ENCODE results near the gene FNDC3B. TPM values are rescaled to one million over a fixed set of nuclear protein-coding genes. Genes with fewer than 3 reads are reported as not detected.

The FNDC3B gene
- total RNA-seq, 1 experiment from 2014 or later = 149 TPM

DNA sequence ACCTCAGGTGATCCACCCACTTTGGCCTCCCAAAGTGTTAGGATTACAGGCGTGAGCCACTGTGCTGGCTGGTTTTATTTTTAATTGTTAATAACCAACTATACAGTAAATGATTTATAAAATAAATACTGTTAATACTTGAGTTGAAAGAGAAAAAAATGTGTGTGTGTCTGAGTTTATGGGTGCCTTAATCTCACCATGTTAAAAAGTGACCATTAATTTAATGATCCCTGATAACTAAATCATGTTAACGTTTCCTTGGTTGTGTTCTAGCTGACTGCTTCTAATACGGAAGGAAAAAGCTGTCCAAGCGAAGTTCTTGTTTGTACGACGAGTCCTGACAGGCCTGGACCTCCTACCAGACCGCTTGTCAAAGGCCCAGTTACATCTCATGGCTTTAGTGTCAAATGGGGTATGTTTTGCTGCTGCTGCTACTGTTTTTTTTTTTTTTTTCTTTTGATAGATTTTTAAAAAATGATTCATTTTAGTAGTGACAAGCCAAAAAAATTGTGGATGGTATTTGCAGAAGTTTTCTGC is 295.4 kb downstream of the FNDC3B start:
- intact Hi-C loops (cut with micrococcal nuclease) = loop anchor here (5.0 to 10.0 kb wide), 2 partner anchors 190 to 292 kb away; no protein-coding TSS in a partner anchor
- DNase-seq (ENCODE audit: unreplicated experiment) = peak; percentile 53
- no peak overlapping the region for H3K4me3 Mint-ChIP-seq (ENCODE audit: unreplicated experiment)
- no peak overlapping the region for H3K27ac Mint-ChIP-seq (ENCODE audit: low read depth, unreplicated experiment)
- H3K36me3 Mint-ChIP-seq (ENCODE audit: insufficient read depth, unreplicated experiment) = peaks cover 85% of the 10 kb centered on the region
- no peaks in the 10 kb centered on the region for H3K4me1 Mint-ChIP-seq (ENCODE audit: insufficient read depth, unreplicated experiment)
- ChIA-PET CTCF (interaction anchor here (0.6 to 3.0 kb wide), 6 partner anchors 16 to 484 kb away, joined by 3 to 26 read pairs (median 3); no protein-coding TSS in a partner anchor), POLR2A (interaction anchor here (0.6 kb wide), 1 partner anchor 294 kb away, joined by 3 read pairs; no protein-coding TSS in a partner anchor)
- TF ChIP-seq, protein P1, sequence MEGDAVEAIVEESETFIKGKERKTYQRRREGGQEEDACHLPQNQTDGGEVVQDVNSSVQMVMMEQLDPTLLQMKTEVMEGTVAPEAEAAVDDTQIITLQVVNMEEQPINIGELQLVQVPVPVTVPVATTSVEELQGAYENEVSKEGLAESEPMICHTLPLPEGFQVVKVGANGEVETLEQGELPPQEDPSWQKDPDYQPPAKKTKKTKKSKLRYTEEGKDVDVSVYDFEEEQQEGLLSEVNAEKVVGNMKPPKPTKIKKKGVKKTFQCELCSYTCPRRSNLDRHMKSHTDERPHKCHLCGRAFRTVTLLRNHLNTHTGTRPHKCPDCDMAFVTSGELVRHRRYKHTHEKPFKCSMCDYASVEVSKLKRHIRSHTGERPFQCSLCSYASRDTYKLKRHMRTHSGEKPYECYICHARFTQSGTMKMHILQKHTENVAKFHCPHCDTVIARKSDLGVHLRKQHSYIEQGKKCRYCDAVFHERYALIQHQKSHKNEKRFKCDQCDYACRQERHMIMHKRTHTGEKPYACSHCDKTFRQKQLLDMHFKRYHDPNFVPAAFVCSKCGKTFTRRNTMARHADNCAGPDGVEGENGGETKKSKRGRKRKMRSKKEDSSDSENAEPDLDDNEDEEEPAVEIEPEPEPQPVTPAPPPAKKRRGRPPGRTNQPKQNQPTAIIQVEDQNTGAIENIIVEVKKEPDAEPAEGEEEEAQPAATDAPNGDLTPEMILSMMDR (IDR thresholded peaks at IDR 0.05; ENCODE audit: unreplicated experiment) = no peak
- H3K27me3 Mint-ChIP-seq (ENCODE audit: insufficient read depth, unreplicated experiment) = no peaks in the 10 kb centered on the region
- no TSS peak for BruUV-seq (replicated peaks)
- H3K9me3 Mint-ChIP-seq (ENCODE audit: unreplicated experiment) = no peaks in the 10 kb centered on the region

DNA sequence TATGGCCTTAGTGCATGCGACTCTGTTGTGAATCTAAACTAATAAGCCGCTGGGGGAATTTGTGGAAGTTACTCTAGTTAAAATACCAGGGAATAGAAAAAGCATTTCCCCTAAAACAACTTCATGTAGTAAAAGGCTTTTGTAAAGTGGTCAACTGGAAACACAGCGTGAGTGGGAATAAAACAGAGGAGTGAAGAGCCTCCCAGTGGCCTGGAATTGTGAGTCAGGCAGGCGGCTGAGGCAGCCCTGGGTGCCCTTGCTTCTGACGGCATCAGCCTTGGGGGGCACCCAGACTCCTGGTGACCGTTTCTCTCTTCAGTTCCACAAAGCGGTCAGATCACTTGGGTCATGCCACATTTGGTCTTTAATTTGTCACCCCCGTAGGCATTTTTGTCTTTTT is 300.5 kb downstream of the FNDC3B start:
- TF ChIP-seq, protein P1 (IDR thresholded peaks at IDR 0.05; ENCODE audit: unreplicated experiment) = no peak
- Mint-ChIP-seq H3K9me3 (ENCODE audit: unreplicated experiment) (no peaks in the 10 kb centered on the region), H3K27ac (ENCODE audit: low read depth, unreplicated experiment) (no peak overlapping the region), H3K4me3 (ENCODE audit: unreplicated experiment) (no peak overlapping the region), H3K4me1 (ENCODE audit: insufficient read depth, unreplicated experiment) (no peaks in the 10 kb centered on the region), H3K27me3 (ENCODE audit: insufficient read depth, unreplicated experiment) (no peaks in the 10 kb centered on the region), H3K36me3 (ENCODE audit: insufficient read depth, unreplicated experiment) (peaks cover 86% of the 10 kb centered on the region)
- no peak for DNase-seq (ENCODE audit: unreplicated experiment)
- ChIA-PET POLR2A (no interaction called here), CTCF (interaction anchor here (1.0 to 4.4 kb wide), 13 partner anchors 8 to 688 kb away, joined by 3 to 51 read pairs (median 4); no protein-coding TSS in a partner anchor)
- intact Hi-C loops (cut with micrococcal nuclease) = loop anchor here (10.0 kb wide), 1 partner anchor 195 kb away; no protein-coding TSS in a partner anchor
- BruUV-seq (replicated peaks) = no TSS peak

DNA sequence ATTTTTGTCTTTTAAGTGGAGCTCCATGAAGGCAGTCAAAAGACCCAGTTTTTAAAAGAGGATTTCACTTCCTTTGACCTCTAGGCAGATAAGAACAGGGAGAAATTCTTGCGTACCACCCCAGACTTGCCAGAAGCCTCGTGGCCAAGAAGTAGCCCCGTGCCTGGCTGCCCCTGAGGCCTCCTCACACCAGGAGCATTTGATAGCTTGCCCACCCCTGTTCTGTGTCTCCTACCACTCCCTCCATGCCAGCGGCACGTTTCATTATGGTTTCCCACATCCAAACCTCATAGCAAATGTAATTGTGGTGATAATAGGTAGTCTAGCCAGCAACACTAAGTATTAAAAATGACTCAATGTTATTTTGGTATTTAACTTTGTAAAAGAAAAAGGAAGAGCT is 301.2 kb downstream of the FNDC3B start:
- TF ChIP-seq, protein P1 (IDR thresholded peaks at IDR 0.05; ENCODE audit: unreplicated experiment) = no peak
- Mint-ChIP-seq H3K9me3 (ENCODE audit: unreplicated experiment) (no peaks in the 10 kb centered on the region), H3K4me1 (ENCODE audit: insufficient read depth, unreplicated experiment) (no peaks in the 10 kb centered on the region), H3K27ac (ENCODE audit: low read depth, unreplicated experiment) (no peak overlapping the region), H3K4me3 (ENCODE audit: unreplicated experiment) (no peak overlapping the region), H3K27me3 (ENCODE audit: insufficient read depth, unreplicated experiment) (no peaks in the 10 kb centered on the region), H3K36me3 (ENCODE audit: insufficient read depth, unreplicated experiment) (peaks cover 89% of the 10 kb centered on the region)
- DNase-seq (ENCODE audit: unreplicated experiment) = no peak
- CTCF ChIA-PET = interaction anchor here (0.5 to 4.4 kb wide), 29 partner anchors 9 to 689 kb away, joined by 3 to 51 read pairs (median 4); no protein-coding TSS in a partner anchor
- intact Hi-C loops (cut with micrococcal nuclease) = no loop called here
- POLR2A ChIA-PET = interaction anchor here (1.7 kb wide), 1 partner anchor 10 kb away, joined by 8 read pairs; no protein-coding TSS in a partner anchor
- no TSS peak for BruUV-seq (replicated peaks)

DNA sequence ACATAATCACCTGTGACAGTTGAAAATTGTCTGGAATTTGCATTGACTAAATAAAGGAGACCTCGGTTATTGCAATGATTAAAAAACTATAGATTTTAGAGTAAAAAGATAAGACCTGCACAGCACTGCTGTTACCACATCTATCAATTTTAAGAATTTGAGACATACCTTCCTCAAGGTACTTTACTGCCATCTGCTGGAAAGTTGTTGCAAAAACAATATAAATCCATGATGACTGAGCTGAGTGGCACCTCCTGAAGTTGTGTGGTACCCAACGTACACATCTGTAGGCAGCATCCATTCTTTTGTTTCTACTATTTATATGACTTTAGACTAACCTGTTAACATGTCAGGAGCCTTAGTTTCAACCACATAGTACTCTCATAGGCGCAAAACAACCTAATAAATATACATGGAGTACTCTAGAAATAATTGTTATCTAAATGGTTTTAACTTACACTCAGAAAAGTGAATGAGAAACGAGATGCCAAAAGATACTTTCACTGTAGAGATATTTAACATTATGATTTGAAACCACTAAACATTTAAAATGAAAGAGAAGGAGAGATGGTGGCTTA is 302.2 kb downstream of the FNDC3B start:
- BruUV-seq (replicated peaks) = no TSS peak
- Mint-ChIP-seq H3K4me3 (ENCODE audit: unreplicated experiment) (no peak overlapping the region), H3K4me1 (ENCODE audit: insufficient read depth, unreplicated experiment) (no peaks in the 10 kb centered on the region), H3K27me3 (ENCODE audit: insufficient read depth, unreplicated experiment) (no peaks in the 10 kb centered on the region), H3K9me3 (ENCODE audit: unreplicated experiment) (no peaks in the 10 kb centered on the region), H3K36me3 (ENCODE audit: insufficient read depth, unreplicated experiment) (peaks cover 96% of the 10 kb centered on the region), H3K27ac (ENCODE audit: low read depth, unreplicated experiment) (no peak overlapping the region)
- ChIA-PET POLR2A (interaction anchor here (0.6 to 1.7 kb wide), 4 partner anchors 9 to 476 kb away, joined by 3 to 8 read pairs (median 3); no protein-coding TSS in a partner anchor), CTCF (interaction anchor here (0.5 to 4.4 kb wide), 36 partner anchors 10 to 1429 kb away, joined by 3 to 51 read pairs (median 4); no protein-coding TSS in a partner anchor)
- peak; percentile 67 for DNase-seq (ENCODE audit: unreplicated experiment)
- TF ChIP-seq, protein P1 (IDR thresholded peaks at IDR 0.05; ENCODE audit: unreplicated experiment) = peak; percentile 66
- intact Hi-C loops (cut with micrococcal nuclease) = loop anchor here (1.0 kb wide), 2 partner anchors 306 to 507 kb away; no protein-coding TSS in a partner anchor
